GM20000 (cell line): Measurements from ENCODE around the gene TRMT5.

Source experiments
- DNase-seq: peaks from one replicate; pipeline ENCODE4 v3.0.0; 2012; ENCODE audit warnings: low spot score
- TF ChIP-seq, protein P1 (sequence below): IDR thresholded peaks from 2 replicates; pipeline ENCODE4 v1.5.1; 2012; ENCODE audit warnings: mild to moderate bottlenecking, control low read depth; ENCODE audit errors: extremely low read depth, missing control alignments

The TRMT5 gene, protein sequence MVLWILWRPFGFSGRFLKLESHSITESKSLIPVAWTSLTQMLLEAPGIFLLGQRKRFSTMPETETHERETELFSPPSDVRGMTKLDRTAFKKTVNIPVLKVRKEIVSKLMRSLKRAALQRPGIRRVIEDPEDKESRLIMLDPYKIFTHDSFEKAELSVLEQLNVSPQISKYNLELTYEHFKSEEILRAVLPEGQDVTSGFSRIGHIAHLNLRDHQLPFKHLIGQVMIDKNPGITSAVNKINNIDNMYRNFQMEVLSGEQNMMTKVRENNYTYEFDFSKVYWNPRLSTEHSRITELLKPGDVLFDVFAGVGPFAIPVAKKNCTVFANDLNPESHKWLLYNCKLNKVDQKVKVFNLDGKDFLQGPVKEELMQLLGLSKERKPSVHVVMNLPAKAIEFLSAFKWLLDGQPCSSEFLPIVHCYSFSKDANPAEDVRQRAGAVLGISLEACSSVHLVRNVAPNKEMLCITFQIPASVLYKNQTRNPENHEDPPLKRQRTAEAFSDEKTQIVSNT

DNA sequence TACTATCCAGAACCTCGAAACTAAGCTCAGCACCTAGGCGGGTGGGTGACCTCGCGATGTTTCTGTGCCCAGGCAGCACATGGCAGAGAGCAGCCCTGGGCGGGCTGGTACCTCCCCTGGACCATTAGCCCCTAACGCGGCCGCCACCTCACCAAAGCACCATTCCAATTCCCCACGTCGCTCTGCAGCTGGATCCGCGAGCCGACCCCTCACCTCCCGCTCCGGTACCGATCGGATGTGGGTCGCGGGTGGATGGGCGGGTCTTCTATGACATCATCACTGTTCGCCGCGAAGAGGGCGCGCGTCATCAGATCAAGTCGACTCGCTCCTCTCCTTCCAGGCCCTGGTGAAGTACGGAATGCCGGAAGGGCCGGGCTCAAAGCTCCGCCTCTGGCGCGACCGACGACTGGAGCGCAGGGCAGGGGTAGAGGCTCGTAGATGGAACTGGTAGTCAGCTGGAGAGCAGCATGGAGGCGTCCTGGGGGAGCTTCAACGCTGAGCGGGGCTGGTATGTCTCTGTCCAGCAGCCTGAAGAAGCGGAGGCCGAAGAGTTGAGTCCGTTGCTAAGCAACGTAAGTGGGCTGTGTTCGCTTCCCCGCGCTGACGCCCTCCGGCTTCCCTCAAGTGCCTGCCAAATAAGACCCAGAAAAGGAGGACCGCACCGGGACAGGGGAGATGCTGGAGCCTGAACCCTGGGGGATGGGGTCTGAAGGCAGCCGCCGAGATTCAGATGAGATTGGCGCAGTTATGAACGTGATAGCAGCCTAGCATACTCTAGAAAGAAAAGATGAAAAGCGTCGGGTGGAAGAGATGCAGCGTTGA is at the start of gene TRMT5, which contains the start of gene SLC38A6:
TSS of gene TRMT5 (minus strand) at position 269 of the 822 bp plus-strand sequence. CDS start at position 163, 106 bp downstream.
TSS of gene SLC38A6 (plus strand) at position 435 of the 822 bp plus-strand sequence. CDS start at position 468, 33 bp downstream.
- DNase-seq = peak; percentile 88
- TF ChIP-seq, protein P1, sequence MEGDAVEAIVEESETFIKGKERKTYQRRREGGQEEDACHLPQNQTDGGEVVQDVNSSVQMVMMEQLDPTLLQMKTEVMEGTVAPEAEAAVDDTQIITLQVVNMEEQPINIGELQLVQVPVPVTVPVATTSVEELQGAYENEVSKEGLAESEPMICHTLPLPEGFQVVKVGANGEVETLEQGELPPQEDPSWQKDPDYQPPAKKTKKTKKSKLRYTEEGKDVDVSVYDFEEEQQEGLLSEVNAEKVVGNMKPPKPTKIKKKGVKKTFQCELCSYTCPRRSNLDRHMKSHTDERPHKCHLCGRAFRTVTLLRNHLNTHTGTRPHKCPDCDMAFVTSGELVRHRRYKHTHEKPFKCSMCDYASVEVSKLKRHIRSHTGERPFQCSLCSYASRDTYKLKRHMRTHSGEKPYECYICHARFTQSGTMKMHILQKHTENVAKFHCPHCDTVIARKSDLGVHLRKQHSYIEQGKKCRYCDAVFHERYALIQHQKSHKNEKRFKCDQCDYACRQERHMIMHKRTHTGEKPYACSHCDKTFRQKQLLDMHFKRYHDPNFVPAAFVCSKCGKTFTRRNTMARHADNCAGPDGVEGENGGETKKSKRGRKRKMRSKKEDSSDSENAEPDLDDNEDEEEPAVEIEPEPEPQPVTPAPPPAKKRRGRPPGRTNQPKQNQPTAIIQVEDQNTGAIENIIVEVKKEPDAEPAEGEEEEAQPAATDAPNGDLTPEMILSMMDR = no peak

DNA sequence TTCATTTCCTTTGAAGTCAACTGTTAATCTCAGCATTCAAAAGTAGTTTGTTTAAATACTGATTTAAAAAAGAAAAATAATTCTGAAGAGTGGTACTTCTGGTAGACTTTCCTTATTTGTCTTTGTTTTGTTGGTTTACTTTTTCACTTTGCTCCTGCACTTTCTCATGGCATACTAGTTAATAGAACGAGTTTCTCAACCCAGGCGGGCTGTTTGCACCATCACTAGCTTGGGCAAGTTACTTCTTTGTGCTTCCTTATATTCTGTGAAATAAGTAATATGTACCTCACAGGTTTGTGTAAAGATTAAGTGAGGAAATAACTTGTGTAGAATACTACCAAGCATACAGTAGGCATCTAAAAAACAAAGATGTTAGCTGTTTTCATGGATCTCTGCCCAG is 45.6 kb upstream of the TRMT5 start:
- TF ChIP-seq, protein P1 = no peak
- no peak for DNase-seq

DNA sequence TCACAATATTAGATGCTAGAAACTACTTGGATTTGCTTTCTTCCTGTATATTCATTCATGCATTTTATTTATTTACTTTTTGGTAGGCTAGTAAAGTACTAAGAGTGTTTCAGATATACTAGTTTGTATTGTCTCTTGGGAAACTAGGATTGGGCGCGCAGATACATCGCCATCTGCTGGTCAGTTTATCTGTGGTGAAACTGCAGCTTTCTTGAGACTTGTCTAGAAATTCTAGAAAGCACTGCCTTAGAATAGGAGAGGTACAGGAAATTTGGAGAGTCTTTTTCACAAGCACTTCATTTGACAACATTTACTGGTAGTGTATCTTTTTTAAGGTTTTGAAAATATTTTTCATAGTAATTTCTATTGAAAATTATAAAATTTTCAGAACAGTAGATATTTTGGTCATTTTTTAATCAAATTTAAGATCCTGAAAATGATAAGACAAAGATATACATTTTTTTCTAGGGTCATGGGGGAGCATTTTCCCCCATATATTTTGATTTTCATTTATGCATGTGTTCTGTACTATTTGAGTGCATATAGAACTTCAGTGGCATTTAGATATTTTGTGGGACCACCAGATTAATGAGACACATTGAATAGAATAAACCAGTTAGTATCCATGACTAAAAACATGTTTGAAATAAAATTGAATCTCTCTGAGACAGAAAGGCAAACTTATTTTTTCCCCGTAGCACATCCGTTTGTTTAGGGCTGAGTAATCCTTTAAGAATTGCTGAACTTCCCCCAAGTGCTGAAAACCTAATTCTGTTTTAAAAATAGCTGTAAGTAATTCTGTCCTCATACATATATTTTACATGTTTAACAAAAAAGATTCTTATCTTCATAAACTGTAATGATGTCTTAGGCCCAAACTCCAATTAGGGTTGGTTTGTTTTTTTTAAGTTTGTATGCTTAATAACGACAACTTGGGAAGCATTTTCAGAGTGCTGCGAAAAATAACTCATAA is 44.7 kb upstream of the TRMT5 start:
- peak; percentile 57 for DNase-seq
- TF ChIP-seq, protein P1 = peak; percentile 62

DNA sequence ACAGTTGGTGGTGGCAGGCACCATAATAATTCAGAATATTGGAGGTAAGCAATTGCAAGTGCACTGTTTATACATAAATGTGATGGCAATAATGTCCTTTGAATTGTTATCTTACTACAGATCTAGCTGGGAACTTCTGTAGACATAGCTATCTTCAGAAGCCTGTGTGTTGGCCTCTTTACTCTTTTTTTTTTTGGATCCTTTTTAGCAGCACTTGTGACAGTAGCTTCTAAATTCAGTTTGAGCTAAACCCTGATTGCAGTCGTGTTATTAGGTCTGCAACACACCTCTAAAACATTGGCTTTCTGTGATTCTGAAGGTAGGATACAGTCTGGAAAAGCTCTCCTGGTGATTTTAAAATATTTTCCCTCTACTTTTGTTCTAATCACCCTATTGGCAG is 38.7 kb upstream of the TRMT5 start:
- TF ChIP-seq, protein P1 = no peak
- DNase-seq = no peak

DNA sequence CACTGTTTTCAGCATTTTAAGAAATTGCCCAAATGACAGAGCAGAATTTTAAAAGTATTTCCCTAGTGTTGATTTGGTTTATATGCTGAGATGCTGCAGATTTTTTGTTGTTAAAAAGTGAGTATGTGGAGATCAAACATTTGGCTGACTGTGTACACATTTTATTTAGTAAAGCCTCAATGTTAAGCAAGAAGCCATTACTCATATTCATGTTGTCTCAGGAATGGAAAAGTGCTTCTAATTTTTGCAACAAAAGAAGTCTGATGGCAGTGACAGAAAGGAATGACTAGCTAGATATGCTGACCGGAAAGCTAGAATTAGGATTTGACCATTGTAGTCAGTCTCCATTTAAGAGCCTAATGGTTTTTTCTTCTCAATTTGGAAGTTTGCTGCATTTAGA is 22.7 kb upstream of the TRMT5 start:
- TF ChIP-seq, protein P1 = no peak
- DNase-seq = no peak

DNA sequence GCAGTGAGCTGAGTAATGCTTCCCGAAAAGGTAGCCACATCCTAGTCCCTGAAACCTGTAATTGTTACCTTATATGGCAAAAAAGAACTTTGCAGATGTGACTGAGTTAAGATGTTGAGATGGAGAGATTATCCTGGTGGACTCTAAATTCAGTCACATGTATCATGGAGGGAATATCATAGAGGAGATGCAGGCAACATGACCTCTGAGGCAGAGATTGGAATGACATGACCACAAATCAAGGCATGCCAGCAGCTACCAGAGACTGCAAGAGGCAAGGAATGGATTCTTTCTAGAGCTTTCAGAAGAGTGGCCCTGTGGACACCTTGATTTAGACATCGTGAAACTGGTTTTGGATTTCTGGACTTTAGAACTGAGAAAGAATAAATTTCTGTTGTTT is 18.7 kb upstream of the TRMT5 start:
- TF ChIP-seq, protein P1 = no peak
- DNase-seq = no peak
